Measurements from ENCODE around the gene CRKL.

DNA sequence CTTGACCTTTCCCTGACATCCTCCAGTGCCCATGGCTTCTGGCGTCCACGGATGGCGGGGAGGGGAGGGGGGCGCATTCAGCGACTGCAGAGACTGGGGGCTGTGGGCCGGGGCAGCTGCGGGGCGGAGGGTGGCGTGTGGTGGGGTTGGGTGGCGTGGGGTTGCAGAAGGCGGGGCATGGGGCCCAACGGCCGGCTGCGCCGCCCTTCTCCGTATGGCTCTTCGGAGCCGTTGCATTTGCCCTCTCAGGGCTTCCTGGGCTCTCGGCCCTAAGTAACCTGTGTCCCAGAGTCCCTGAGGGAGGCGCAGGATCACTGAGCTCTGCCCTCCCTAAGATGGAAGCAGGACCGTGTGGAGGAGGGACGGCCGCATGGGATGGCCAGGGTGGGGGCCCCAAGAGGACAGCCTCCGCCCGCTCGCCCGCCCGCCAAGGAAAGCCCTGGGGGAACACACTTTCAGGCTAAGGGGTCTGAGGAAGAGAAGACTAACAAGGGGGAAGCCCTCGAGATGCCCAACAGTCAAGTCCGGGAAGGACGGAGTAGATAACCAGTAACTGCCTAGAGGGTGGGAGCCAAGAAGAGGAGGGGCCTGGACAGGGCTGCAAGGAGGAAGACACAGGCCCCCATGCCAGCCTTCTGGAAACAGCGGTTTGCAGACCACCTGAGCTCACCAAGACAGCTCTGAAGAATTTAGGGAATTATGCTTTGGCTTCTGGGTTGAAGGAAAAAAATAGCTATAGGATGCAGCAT, 40.6 kb downstream of the CRKL start:
- TF ChIP-seq, protein P1, sequence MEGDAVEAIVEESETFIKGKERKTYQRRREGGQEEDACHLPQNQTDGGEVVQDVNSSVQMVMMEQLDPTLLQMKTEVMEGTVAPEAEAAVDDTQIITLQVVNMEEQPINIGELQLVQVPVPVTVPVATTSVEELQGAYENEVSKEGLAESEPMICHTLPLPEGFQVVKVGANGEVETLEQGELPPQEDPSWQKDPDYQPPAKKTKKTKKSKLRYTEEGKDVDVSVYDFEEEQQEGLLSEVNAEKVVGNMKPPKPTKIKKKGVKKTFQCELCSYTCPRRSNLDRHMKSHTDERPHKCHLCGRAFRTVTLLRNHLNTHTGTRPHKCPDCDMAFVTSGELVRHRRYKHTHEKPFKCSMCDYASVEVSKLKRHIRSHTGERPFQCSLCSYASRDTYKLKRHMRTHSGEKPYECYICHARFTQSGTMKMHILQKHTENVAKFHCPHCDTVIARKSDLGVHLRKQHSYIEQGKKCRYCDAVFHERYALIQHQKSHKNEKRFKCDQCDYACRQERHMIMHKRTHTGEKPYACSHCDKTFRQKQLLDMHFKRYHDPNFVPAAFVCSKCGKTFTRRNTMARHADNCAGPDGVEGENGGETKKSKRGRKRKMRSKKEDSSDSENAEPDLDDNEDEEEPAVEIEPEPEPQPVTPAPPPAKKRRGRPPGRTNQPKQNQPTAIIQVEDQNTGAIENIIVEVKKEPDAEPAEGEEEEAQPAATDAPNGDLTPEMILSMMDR (conservative IDR thresholded peaks at IDR 0.05; ENCODE audit: low read depth, low read length), result no peak
- TF ChIP-seq, protein P2, sequence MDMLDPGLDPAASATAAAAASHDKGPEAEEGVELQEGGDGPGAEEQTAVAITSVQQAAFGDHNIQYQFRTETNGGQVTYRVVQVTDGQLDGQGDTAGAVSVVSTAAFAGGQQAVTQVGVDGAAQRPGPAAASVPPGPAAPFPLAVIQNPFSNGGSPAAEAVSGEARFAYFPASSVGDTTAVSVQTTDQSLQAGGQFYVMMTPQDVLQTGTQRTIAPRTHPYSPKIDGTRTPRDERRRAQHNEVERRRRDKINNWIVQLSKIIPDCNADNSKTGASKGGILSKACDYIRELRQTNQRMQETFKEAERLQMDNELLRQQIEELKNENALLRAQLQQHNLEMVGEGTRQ (IDR thresholded peaks at IDR 0.05; ENCODE audit: low read depth, low read length), result no peak
- TF ChIP-seq RCOR1 (IDR thresholded peaks at IDR 0.05; ENCODE audit: insufficient replicate concordance, low read length) (no peak), POLR2A (IDR thresholded peaks at IDR 0.05; ENCODE audit: low read depth, low read length) (no peak), CEBPB (IDR thresholded peaks at IDR 0.05; ENCODE audit: low read depth, low read length) (no peak), FOS (IDR thresholded peaks at IDR 0.05; ENCODE audit: low read depth, low read length) (no peak)
- TF ChIP-seq, protein P3, sequence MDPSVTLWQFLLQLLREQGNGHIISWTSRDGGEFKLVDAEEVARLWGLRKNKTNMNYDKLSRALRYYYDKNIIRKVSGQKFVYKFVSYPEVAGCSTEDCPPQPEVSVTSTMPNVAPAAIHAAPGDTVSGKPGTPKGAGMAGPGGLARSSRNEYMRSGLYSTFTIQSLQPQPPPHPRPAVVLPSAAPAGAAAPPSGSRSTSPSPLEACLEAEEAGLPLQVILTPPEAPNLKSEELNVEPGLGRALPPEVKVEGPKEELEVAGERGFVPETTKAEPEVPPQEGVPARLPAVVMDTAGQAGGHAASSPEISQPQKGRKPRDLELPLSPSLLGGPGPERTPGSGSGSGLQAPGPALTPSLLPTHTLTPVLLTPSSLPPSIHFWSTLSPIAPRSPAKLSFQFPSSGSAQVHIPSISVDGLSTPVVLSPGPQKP (IDR thresholded peaks at IDR 0.05; ENCODE audit: borderline replicate concordance, low read depth, low read length), result no peak

All from IMR-90 (cell line).